Measurements from ENCODE around the gene SLC5A5.

The SLC5A5 gene

DNA sequence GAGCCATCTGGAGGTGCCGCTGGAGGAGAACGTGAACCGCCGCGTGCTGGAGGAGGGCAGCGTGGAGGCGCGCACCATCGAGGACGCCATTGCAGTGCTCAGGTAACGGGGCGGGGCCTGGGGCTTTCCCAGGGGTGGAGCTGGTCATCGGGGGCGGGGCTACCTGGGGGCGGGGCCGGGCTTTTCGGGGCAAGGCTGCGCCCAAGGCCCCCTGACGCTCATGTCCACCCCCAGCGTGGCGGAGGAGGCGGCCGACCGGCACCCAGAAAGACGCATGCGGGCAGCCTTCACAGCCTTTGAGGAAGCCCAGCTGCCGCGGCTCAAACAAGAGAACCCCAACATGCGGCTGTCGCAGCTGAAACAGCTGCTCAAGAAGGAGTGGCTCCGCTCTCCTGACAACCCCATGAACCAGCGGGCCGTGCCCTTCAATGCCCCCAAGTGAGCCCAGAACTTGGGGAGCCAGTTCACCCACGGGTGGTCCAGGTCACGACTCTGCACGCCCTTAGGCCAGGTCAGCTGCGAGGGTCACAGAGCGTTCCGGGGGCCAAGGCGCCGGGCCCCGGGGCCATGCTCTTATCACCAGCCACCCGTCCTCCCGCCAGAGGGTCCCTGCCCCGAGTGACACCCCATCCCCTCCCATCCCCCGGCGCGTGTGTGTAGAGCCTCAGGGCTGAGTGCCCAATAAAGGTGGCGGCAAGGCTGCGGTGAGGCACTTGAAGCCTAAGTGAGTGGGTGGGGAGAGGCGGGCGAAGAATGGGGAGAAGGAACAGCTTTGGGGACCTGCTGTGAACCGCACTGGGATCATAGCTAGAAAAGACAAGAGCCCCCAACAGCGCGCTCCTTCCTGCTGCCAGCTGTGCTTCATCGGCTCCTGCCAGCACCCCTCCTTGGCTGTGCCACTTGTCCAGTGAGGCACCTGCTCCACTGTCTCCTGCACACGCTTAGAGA, 71.8 kb downstream of the SLC5A5 start:
- no peak for TF ChIP-seq EZH2phosphoT487 (IDR thresholded peaks at IDR 0.05; ENCODE audit: borderline replicate concordance, low read length)
- TF ChIP-seq, protein P1, sequence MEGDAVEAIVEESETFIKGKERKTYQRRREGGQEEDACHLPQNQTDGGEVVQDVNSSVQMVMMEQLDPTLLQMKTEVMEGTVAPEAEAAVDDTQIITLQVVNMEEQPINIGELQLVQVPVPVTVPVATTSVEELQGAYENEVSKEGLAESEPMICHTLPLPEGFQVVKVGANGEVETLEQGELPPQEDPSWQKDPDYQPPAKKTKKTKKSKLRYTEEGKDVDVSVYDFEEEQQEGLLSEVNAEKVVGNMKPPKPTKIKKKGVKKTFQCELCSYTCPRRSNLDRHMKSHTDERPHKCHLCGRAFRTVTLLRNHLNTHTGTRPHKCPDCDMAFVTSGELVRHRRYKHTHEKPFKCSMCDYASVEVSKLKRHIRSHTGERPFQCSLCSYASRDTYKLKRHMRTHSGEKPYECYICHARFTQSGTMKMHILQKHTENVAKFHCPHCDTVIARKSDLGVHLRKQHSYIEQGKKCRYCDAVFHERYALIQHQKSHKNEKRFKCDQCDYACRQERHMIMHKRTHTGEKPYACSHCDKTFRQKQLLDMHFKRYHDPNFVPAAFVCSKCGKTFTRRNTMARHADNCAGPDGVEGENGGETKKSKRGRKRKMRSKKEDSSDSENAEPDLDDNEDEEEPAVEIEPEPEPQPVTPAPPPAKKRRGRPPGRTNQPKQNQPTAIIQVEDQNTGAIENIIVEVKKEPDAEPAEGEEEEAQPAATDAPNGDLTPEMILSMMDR (IDR thresholded peaks at IDR 0.05; ENCODE audit: low read depth, low read length, poor library complexity, severe bottlenecking) = no peak
- peaks cover 5% of the 10 kb centered on the region for H3F3A ChIP-seq (ENCODE audit: control insufficient read depth, insufficient read depth)
- H3K9me2 ChIP-seq (replicated peaks; ENCODE audit: control insufficient read depth, low read length) = no peaks in the 10 kb centered on the region
- no peaks in the 10 kb centered on the region for H4K20me1 ChIP-seq (ENCODE audit: control insufficient read depth, insufficient read depth, low read depth, low read length)
- peaks cover 26% of the 10 kb centered on the region for H3K4me1 ChIP-seq (ENCODE audit: control insufficient read depth, low read length)
- H3K9me3 ChIP-seq (ENCODE audit: control insufficient read depth, insufficient read depth, low read length) = no peaks in the 10 kb centered on the region
- peaks cover 5% of the 10 kb centered on the region for H3K79me2 ChIP-seq (ENCODE audit: control insufficient read depth, low read length)
- H3K27me3 ChIP-seq (ENCODE audit: control insufficient read depth, low read length) = no peaks in the 10 kb centered on the region
- no peak overlapping the region for H3K4me2 ChIP-seq (ENCODE audit: low read length)
- H3K4me3 ChIP-seq (ENCODE audit: low read length) = no peak overlapping the region
- H3K36me3 ChIP-seq (ENCODE audit: control insufficient read depth, low read length) = peaks cover 26% of the 10 kb centered on the region
- no peak overlapping the region for H3K27ac ChIP-seq (ENCODE audit: low read depth, low read length)

- H3K9me3 ChIP-seq (ENCODE audit: control insufficient read depth, insufficient read depth, low read length) = no peaks in the 10 kb centered on the region
- no peaks in the 10 kb centered on the region for H3K27me3 ChIP-seq (ENCODE audit: control insufficient read depth, low read length)
- H3F3A ChIP-seq (ENCODE audit: control insufficient read depth, insufficient read depth) = peaks cover 7% of the 10 kb centered on the region
- peaks cover 2% of the 10 kb centered on the region for H3K79me2 ChIP-seq (ENCODE audit: control insufficient read depth, low read length)
- H3K4me2 ChIP-seq (ENCODE audit: low read length) = no peak overlapping the region
- H3K36me3 ChIP-seq (ENCODE audit: control insufficient read depth, low read length) = peaks cover 22% of the 10 kb centered on the region
- no peaks in the 10 kb centered on the region for H3K9me2 ChIP-seq (replicated peaks; ENCODE audit: control insufficient read depth, low read length)
- H3K27ac ChIP-seq (ENCODE audit: low read depth, low read length) = no peak overlapping the region
- no peak for TF ChIP-seq EZH2phosphoT487 (IDR thresholded peaks at IDR 0.05; ENCODE audit: borderline replicate concordance, low read length)
- TF ChIP-seq, protein P1 (IDR thresholded peaks at IDR 0.05; ENCODE audit: low read depth, low read length, poor library complexity, severe bottlenecking) = no peak
- H4K20me1 ChIP-seq (ENCODE audit: control insufficient read depth, insufficient read depth, low read depth, low read length) = no peaks in the 10 kb centered on the region
- peaks cover 33% of the 10 kb centered on the region for H3K4me1 ChIP-seq (ENCODE audit: control insufficient read depth, low read length)
- no peak overlapping the region for H3K4me3 ChIP-seq (ENCODE audit: low read length)
These were observed 72.6 kb downstream of the SLC5A5 start for GRCh38 chr19:17944301-17944700.

All from DOHH2 (cell line).